ENCODE measurements around the gene HDAC4. TPM values are rescaled to one million over a fixed set of nuclear protein-coding genes. Genes with fewer than 3 reads are reported as not detected.
A peak's percentile ranks its signal among the peaks of the same experiment; 100 is the strongest.

HDAC4 gene
- total and polyA plus RNA-seq, 2 experiments from 2014 or later: 8.1 to 41.8 TPM

DNA sequence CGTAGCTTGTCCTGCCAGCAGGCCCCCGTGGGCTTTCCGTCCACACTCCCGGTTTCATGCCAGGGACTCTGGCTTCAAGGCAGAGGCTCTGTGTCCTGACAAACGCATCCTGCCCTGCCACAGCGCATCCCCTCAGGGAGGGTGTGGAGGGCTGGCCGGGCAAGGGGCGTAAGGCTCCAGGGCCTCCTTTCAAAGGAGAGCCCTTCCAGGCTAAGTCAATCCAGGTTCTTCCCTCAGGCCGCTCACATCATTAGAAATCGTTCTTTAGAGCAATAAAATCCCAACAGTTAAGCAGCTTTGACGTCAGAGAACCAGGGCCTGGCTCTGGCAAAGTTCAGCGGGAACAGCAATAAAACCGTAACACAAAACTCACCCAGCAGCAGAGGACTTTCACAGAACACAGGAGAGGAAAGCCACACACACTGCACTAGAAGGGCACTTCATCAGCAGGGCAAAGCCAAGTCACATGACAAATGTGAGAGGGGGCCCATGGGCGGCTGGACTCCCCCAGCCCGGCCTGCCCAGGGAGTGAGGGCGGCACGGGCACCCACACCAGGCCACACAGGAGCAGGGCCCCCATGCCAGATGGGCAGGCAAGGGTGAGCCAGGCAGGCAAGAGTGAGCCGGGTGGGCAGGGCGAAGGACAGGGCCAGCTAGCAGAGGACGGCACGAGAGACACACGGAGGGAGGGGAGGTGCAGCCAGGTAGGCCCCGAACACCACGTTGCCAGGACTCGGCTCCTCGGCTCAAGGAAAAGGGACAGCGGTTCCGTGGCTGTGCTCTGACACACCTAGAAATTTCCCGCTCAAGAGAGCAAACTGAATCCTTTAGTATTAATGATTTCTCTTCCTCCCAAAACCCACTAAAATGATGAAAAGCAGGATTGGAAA, 52.0 kb downstream of the HDAC4 start:
- Mint-ChIP-seq H3K4me1 (peaks cover 5% of the 10 kb centered on the region), H3K27me3 (ENCODE audit: insufficient read depth, low read depth, poor library complexity) (peaks cover 7% of the 10 kb centered on the region), H3K4me3 (no peak overlapping the region), H3K36me3 (ENCODE audit: low read depth) (peaks cover 27% of the 10 kb centered on the region), H3K27ac (peak overlapping the region; percentile 55), H3K9me3 (no peaks in the 10 kb centered on the region)
- no peaks in the 10 kb centered on the region for H3K9me2 ChIP-seq (ENCODE audit: insufficient read depth)
- TF ChIP-seq JUNB (IDR thresholded peaks at IDR 0.05; ENCODE audit: unreplicated experiment): no peak
- TF ChIP-seq, protein P1, sequence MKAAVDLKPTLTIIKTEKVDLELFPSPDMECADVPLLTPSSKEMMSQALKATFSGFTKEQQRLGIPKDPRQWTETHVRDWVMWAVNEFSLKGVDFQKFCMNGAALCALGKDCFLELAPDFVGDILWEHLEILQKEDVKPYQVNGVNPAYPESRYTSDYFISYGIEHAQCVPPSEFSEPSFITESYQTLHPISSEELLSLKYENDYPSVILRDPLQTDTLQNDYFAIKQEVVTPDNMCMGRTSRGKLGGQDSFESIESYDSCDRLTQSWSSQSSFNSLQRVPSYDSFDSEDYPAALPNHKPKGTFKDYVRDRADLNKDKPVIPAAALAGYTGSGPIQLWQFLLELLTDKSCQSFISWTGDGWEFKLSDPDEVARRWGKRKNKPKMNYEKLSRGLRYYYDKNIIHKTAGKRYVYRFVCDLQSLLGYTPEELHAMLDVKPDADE (IDR thresholded peaks at IDR 0.05): no peak
- TF ChIP-seq ZNF114 (CRISPR knock-in tag; IDR thresholded peaks at IDR 0.05): no peak
- TF ChIP-seq EZH2phosphoT487 (IDR thresholded peaks at IDR 0.05; ENCODE audit: unreplicated experiment): no peak
- TF ChIP-seq STAT1 (IDR thresholded peaks at IDR 0.05; ENCODE audit: unreplicated experiment): no peak
- TF ChIP-seq EZH2 (IDR thresholded peaks at IDR 0.05; ENCODE audit: low read depth, unreplicated experiment): no peak
- TF ChIP-seq, protein P2, sequence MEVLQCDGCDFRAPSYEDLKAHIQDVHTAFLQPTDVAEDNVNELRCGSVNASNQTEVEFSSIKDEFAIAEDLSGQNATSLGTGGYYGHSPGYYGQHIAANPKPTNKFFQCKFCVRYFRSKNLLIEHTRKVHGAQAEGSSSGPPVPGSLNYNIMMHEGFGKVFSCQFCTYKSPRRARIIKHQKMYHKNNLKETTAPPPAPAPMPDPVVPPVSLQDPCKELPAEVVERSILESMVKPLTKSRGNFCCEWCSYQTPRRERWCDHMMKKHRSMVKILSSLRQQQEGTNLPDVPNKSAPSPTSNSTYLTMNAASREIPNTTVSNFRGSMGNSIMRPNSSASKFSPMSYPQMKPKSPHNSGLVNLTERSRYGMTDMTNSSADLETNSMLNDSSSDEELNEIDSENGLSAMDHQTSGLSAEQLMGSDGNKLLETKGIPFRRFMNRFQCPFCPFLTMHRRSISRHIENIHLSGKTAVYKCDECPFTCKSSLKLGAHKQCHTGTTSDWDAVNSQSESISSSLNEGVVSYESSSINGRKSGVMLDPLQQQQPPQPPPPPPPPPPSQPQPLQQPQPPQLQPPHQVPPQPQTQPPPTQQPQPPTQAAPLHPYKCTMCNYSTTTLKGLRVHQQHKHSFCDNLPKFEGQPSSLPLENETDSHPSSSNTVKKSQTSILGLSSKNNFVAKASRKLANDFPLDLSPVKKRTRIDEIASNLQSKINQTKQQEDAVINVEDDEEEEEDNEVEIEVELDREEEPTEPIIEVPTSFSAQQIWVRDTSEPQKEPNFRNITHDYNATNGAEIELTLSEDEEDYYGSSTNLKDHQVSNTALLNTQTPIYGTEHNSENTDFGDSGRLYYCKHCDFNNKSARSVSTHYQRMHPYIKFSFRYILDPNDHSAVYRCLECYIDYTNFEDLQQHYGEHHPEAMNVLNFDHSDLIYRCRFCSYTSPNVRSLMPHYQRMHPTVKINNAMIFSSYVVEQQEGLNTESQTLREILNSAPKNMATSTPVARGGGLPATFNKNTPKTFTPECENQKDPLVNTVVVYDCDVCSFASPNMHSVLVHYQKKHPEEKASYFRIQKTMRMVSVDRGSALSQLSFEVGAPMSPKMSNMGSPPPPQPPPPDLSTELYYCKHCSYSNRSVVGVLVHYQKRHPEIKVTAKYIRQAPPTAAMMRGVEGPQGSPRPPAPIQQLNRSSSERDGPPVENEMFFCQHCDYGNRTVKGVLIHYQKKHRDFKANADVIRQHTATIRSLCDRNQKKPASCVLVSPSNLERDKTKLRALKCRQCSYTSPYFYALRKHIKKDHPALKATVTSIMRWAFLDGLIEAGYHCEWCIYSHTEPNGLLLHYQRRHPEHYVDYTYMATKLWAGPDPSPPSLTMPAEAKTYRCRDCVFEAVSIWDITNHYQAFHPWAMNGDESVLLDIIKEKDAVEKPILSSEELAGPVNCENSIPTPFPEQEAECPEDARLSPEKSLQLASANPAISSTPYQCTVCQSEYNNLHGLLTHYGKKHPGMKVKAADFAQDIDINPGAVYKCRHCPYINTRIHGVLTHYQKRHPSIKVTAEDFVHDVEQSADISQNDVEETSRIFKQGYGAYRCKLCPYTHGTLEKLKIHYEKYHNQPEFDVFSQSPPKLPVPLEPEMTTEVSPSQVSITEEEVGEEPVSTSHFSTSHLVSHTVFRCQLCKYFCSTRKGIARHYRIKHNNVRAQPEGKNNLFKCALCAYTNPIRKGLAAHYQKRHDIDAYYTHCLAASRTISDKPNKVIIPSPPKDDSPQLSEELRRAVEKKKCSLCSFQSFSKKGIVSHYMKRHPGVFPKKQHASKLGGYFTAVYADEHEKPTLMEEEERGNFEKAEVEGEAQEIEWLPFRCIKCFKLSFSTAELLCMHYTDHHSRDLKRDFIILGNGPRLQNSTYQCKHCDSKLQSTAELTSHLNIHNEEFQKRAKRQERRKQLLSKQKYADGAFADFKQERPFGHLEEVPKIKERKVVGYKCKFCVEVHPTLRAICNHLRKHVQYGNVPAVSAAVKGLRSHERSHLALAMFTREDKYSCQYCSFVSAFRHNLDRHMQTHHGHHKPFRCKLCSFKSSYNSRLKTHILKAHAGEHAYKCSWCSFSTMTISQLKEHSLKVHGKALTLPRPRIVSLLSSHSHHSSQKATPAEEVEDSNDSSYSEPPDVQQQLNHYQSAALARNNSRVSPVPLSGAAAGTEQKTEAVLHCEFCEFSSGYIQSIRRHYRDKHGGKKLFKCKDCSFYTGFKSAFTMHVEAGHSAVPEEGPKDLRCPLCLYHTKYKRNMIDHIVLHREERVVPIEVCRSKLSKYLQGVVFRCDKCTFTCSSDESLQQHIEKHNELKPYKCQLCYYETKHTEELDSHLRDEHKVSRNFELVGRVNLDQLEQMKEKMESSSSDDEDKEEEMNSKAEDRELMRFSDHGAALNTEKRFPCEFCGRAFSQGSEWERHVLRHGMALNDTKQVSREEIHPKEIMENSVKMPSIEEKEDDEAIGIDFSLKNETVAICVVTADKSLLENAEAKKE (CRISPR knock-in tag; IDR thresholded peaks at IDR 0.05): no peak
- TF ChIP-seq, protein P3, sequence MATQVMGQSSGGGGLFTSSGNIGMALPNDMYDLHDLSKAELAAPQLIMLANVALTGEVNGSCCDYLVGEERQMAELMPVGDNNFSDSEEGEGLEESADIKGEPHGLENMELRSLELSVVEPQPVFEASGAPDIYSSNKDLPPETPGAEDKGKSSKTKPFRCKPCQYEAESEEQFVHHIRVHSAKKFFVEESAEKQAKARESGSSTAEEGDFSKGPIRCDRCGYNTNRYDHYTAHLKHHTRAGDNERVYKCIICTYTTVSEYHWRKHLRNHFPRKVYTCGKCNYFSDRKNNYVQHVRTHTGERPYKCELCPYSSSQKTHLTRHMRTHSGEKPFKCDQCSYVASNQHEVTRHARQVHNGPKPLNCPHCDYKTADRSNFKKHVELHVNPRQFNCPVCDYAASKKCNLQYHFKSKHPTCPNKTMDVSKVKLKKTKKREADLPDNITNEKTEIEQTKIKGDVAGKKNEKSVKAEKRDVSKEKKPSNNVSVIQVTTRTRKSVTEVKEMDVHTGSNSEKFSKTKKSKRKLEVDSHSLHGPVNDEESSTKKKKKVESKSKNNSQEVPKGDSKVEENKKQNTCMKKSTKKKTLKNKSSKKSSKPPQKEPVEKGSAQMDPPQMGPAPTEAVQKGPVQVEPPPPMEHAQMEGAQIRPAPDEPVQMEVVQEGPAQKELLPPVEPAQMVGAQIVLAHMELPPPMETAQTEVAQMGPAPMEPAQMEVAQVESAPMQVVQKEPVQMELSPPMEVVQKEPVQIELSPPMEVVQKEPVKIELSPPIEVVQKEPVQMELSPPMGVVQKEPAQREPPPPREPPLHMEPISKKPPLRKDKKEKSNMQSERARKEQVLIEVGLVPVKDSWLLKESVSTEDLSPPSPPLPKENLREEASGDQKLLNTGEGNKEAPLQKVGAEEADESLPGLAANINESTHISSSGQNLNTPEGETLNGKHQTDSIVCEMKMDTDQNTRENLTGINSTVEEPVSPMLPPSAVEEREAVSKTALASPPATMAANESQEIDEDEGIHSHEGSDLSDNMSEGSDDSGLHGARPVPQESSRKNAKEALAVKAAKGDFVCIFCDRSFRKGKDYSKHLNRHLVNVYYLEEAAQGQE (IDR thresholded peaks at IDR 0.05; ENCODE audit: unreplicated experiment): no peak
- TF ChIP-seq NANOG (IDR thresholded peaks at IDR 0.05; ENCODE audit: borderline replicate concordance): no peak
- TF ChIP-seq CREB1 (CRISPR knock-in tag; IDR thresholded peaks at IDR 0.05; ENCODE audit: low read depth): no peak
- TF ChIP-seq, protein P4, sequence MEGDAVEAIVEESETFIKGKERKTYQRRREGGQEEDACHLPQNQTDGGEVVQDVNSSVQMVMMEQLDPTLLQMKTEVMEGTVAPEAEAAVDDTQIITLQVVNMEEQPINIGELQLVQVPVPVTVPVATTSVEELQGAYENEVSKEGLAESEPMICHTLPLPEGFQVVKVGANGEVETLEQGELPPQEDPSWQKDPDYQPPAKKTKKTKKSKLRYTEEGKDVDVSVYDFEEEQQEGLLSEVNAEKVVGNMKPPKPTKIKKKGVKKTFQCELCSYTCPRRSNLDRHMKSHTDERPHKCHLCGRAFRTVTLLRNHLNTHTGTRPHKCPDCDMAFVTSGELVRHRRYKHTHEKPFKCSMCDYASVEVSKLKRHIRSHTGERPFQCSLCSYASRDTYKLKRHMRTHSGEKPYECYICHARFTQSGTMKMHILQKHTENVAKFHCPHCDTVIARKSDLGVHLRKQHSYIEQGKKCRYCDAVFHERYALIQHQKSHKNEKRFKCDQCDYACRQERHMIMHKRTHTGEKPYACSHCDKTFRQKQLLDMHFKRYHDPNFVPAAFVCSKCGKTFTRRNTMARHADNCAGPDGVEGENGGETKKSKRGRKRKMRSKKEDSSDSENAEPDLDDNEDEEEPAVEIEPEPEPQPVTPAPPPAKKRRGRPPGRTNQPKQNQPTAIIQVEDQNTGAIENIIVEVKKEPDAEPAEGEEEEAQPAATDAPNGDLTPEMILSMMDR (conservative IDR thresholded peaks at IDR 0.05; ENCODE audit: low read depth in 2 of 2): no peak
- no peak for TF ChIP-seq ZNF331 (CRISPR knock-in tag; IDR thresholded peaks at IDR 0.05; ENCODE audit: low read depth)
- TF ChIP-seq POLR2AphosphoS5 (IDR thresholded peaks at IDR 0.05; ENCODE audit: low read depth): no peak
- peaks cover 12% of the 10 kb centered on the region for H4K20me1 ChIP-seq (replicated peaks; ENCODE audit: insufficient read depth)
- ATAC-seq (no peak), DNase-seq (ENCODE audit: low spot score) (no peak)
- H3K79me2 ChIP-seq (replicated peaks; ENCODE audit: insufficient read depth): peaks cover 87% of the 10 kb centered on the region
- no peaks in the 10 kb centered on the region for H3K27me3 ChIP-seq (ENCODE audit: insufficient read depth)
- H3K4me1 ChIP-seq (ENCODE audit: insufficient read depth): no peaks in the 10 kb centered on the region
- H2AFZ ChIP-seq: no peak overlapping the region
- H3K4me3 ChIP-seq: no peak overlapping the region
- H3K36me3 ChIP-seq (ENCODE audit: insufficient read depth): no peaks in the 10 kb centered on the region
- no peak overlapping the region for H3K4me2 ChIP-seq
- H3F3A ChIP-seq (replicated peaks; ENCODE audit: low read depth): no peaks in the 10 kb centered on the region
- H3K27ac ChIP-seq (ENCODE audit: low read depth): no peak overlapping the region

Data from GM23338 (cell line).